ENCODE data around the gene SPART.

DNA sequence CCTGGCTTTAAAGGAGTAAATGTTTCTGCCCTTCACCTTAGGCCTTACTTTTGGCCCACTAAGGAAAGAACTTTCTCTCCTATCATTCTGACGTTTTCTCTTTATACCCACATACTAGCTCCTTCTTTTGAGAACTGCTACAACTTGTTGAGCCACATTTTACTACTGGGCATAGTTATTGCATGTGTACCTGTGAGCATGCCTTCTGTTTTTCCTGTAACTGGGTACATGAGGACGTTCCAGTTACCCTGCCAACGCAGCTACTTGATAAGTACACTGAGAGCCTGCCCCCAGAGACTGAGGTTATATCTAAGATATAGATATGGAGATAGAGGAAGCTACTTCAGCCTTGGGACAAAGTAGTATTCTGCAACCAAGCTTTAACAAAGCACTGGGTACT lies 52.1 kb downstream of the SPART start:
- TF ChIP-seq, protein P1, sequence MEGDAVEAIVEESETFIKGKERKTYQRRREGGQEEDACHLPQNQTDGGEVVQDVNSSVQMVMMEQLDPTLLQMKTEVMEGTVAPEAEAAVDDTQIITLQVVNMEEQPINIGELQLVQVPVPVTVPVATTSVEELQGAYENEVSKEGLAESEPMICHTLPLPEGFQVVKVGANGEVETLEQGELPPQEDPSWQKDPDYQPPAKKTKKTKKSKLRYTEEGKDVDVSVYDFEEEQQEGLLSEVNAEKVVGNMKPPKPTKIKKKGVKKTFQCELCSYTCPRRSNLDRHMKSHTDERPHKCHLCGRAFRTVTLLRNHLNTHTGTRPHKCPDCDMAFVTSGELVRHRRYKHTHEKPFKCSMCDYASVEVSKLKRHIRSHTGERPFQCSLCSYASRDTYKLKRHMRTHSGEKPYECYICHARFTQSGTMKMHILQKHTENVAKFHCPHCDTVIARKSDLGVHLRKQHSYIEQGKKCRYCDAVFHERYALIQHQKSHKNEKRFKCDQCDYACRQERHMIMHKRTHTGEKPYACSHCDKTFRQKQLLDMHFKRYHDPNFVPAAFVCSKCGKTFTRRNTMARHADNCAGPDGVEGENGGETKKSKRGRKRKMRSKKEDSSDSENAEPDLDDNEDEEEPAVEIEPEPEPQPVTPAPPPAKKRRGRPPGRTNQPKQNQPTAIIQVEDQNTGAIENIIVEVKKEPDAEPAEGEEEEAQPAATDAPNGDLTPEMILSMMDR (IDR thresholded peaks at IDR 0.05), result no peak
- no peak for TF ChIP-seq POLR2A (IDR thresholded peaks at IDR 0.05)
